ENCODE measurements around the gene GRIK2. TPM values are rescaled to one million over a fixed set of nuclear protein-coding genes. Genes with fewer than 3 reads are reported as not detected.

Gene GRIK2
- total and polyA plus RNA-seq, 2 of the 4 experiments (the other 2 are of a cell fraction) = 8.2 to 15.2 TPM

GRCh38 chr6:101689695-101690094 is 296.2 kb downstream of the GRIK2 start:
- Histone ChIP-seq H3K36me3 (ENCODE audit: control insufficient read depth, insufficient read depth, low read length) (no peaks in the 10 kb centered on the region), H4K91ac (ENCODE audit: insufficient read depth, low read depth, low read length) (no peak overlapping the region), H3K14ac (replicated peaks; ENCODE audit: low read depth, low read length) (no peak overlapping the region), H4K8ac (ENCODE audit: low read depth in 2 of 2, low read length in 2 of 2) (no peak overlapping the region), H2BK120ac (ENCODE audit: low read depth, low read length) (no peak overlapping the region), H3K79me1 (ENCODE audit: low read depth in 1 of 2, low read length in 2 of 2) (no peaks in the 10 kb centered on the region), H3K4me3 (ENCODE audit: insufficient read depth, low read depth, low read length) (no peak overlapping the region), H3K27ac (ENCODE audit: insufficient read depth, low read length) (no peak overlapping the region), H3K4me1 (ENCODE audit: control insufficient read depth, insufficient read depth, low read length) (no peaks in the 10 kb centered on the region), H2AK9ac (replicated peaks; ENCODE audit: low read depth, low read length, poor library complexity) (no peak overlapping the region), H3K4me2 (ENCODE audit: low read depth, low read length) (no peak overlapping the region), H2BK5ac (ENCODE audit: low read depth, low read length, poor library complexity, severe bottlenecking) (no peak overlapping the region), H3K56ac (ENCODE audit: extremely low read depth, insufficient read depth, low read length) (no peak overlapping the region), H3K9ac (ENCODE audit: low read depth, low read length) (no peak overlapping the region), H3K18ac (ENCODE audit: low read depth, low read length) (no peak overlapping the region), H4K5ac (ENCODE audit: low read depth, low read length) (no peak overlapping the region), H3K4ac (ENCODE audit: low read depth, low read length) (no peak overlapping the region), H3K9me1 (ENCODE audit: insufficient read depth, low read length) (no peaks in the 10 kb centered on the region), H3K23ac (ENCODE audit: low read depth, low read length) (no peak overlapping the region), H2BK20ac (ENCODE audit: low read depth, low read length) (no peak overlapping the region), H4K20me1 (ENCODE audit: insufficient read depth, low read length) (no peaks in the 10 kb centered on the region), H3K27me3 (ENCODE audit: control insufficient read depth, insufficient read depth, low read length) (no peaks in the 10 kb centered on the region), H2AFZ (replicated peaks; ENCODE audit: low read length, poor library complexity) (no peak overlapping the region), H3K9me3 (ENCODE audit: control insufficient read depth, insufficient read depth, low read length) (no peaks in the 10 kb centered on the region), H2BK15ac (ENCODE audit: low read depth, low read length) (no peak overlapping the region), H2AK5ac (ENCODE audit: low read depth, low read length) (no peak overlapping the region)
- intact Hi-C loops (cut with micrococcal nuclease) (no loop called here), dilution Hi-C loops (cut with HindIII; ENCODE audit: low sequenced_read_pairs, unreplicated experiment) (no loop called here), in situ Hi-C loops (cut with MboI; ENCODE audit: low sequenced_read_pairs) (no loop called here)
- TF ChIP-seq USF2 (IDR thresholded peaks at IDR 0.05; ENCODE audit: low read depth, low read length) = no peak
- CTCF ChIA-PET = no interaction called here
- ATAC-seq (ENCODE audit: low read depth) (no peak), DNase-seq (no peak)
- POLR2A ChIA-PET (ENCODE audit: unreplicated experiment) = no interaction called here
- WGBS, 2 experiments (ENCODE audit: extremely low coverage in 2 of 2, insufficient read length in 1 of 2) = no CpG with 5 or more reads among the region's 2 CpGs
- BruUV-seq (replicated peaks) = no TSS peak

All from IMR-90 (cell line).